Measurements from ENCODE around the gene PEX5L. TPM values are rescaled to one million over a fixed set of nuclear protein-coding genes. Genes with fewer than 3 reads are reported as not detected.
A peak's percentile ranks its signal among the peaks of the same experiment; 100 is the strongest.

Gene PEX5L
- total RNA-seq, 1 experiment from 2014 or later: not detected

DNA sequence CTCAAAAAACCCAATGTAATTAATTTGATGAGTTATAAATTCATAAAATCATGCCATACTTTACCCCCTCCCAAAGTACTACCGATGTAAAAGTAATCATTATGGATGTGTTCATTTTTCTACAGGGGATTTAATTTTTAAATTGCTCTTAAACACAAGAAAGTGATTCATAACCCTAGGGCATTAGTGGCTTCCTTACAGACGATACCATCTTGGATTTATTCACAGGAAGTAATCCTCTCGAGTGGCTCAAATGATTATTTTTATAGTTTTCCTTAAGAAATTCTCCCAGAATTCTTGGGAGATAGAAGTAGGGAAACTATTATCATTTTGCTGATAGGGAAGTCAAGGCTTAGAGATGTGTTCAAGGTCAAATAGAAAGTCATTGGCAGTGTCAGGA, 80.9 kb downstream of the PEX5L start:
- H3K36me3 ChIP-seq: no peaks in the 10 kb centered on the region
- no peak for DNase-seq
- no peaks in the 10 kb centered on the region for H3K4me1 ChIP-seq
- no peak overlapping the region for H3K4me3 ChIP-seq
- no peak overlapping the region for H3K27ac ChIP-seq
- no peaks in the 10 kb centered on the region for H3K27me3 ChIP-seq
- no peaks in the 10 kb centered on the region for H3K9me3 ChIP-seq (replicated peaks)

DNA sequence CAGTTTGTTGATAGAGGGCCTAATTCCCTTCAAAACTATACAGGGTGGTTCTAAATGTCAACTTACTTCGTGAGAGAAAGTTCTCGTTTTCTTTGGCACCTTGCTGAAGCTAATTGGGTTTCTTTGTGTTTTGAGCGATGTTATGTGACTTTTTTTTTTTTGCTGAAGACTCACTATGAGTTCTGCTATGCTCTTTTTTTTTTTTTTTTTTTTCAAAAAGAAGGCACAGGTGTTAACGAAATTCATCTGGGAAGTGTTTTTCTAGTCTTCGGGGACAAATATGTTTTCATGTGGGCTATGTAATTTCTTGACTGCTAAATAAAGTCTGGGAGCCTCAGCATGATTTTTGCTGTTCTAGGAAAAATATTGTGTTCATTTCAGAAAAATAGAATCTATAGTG, 81.5 kb downstream of the PEX5L start:
- Histone ChIP-seq H3K27me3 (no peaks in the 10 kb centered on the region), H3K27ac (no peak overlapping the region), H3K36me3 (no peaks in the 10 kb centered on the region), H3K9me3 (replicated peaks) (no peaks in the 10 kb centered on the region), H3K4me3 (no peak overlapping the region), H3K4me1 (no peaks in the 10 kb centered on the region)
- DNase-seq: no peak

DNA sequence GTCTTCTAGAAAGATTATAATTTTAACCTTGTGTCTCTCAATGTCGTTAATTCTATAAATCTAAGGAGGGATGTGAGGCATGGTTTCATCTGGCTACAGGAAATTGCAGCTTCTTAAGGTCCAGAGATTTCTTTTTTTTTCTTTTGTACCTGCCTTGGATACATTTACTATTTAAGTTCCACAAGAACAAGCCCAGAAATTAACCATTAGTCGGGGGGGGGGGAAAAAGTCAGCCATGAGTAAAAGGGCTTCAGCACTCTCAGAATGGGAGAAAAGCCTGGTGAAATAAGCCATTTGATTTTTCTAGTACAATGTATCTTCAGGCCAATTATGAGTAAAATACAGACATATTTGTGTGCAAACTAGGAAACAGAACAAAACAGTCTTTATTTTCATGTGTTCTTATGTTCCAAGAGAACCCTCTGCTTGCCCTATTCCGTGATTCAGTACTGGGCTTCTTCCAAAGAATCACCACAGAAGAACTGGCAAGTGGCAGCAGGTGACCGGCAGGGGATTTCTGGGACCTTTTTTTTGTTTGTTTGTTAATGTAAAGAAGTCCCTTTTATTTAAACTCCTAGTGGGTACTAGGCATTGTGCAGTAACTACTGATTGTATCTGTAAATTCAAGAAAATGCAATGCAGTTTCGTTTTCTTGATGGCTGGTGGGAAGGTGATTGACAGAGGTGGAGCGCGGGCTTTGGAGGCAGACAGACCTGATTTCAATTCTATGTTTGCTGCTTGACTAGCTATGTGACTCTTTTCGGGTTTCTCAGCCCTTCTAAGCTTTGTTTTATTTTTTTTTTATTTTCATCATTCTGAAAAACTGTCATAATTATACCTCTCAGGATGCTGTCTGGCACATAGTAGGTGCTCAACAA, 82.5 kb downstream of the PEX5L start:
- Histone ChIP-seq H3K4me1 (no peaks in the 10 kb centered on the region), H3K4me3 (no peak overlapping the region)
- no peak for DNase-seq

DNA sequence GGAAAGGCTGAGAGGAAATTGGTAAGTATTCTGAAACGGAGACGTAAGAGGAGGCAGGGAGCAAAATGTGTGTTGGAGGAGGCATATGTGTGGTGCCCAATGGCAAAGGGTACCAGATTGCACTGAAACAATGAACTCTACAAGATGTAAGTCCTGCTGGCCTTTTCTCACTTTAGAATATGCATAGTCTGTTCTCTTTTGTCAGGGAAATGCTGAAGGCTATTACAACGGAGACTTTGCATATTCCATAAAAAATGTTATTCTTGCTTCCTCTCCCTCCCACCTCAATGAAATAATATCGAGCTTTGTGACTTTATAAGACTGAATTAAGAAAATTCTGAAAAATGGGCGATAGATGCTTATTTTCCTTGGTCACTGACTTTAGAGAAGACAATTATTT, 85.9 kb downstream of the PEX5L start:
- Histone ChIP-seq H3K4me1 (no peaks in the 10 kb centered on the region), H3K4me3 (no peak overlapping the region), H3K9me3 (replicated peaks) (no peaks in the 10 kb centered on the region), H3K36me3 (no peaks in the 10 kb centered on the region), H3K27me3 (no peaks in the 10 kb centered on the region), H3K27ac (no peak overlapping the region)
- no peak for DNase-seq

More for the DNA sequence above, 82.5 kb downstream of the PEX5L start:
- Histone ChIP-seq H3K9me3 (replicated peaks) (no peaks in the 10 kb centered on the region), H3K36me3 (no peaks in the 10 kb centered on the region), H3K27me3 (no peaks in the 10 kb centered on the region), H3K27ac (no peak overlapping the region)

DNA sequence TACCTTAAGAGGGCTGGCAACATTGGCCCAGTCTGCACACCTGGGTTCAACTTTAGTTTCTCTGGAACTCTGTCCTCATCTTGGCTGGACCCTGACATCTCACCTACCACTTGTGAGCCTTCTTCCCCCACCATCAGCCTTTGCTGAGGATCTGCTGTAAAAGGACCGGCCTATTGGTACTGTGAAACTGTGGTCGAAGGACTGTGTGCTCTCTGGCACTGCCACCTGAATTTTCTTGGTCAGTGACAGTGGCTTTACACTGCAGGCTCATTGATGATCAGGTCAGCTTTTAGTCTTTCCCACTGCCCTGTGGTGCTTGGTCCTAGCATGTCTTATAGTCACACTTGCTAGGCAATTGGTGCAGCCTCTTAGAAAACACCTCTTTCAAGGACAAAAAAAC, 86.9 kb downstream of the PEX5L start:
- no peak for DNase-seq
- no peak overlapping the region for H3K4me3 ChIP-seq
- no peaks in the 10 kb centered on the region for H3K4me1 ChIP-seq
- no peaks in the 10 kb centered on the region for H3K36me3 ChIP-seq
- no peaks in the 10 kb centered on the region for H3K27me3 ChIP-seq
- no peak overlapping the region for H3K27ac ChIP-seq
- H3K9me3 ChIP-seq (replicated peaks): no peaks in the 10 kb centered on the region

DNA sequence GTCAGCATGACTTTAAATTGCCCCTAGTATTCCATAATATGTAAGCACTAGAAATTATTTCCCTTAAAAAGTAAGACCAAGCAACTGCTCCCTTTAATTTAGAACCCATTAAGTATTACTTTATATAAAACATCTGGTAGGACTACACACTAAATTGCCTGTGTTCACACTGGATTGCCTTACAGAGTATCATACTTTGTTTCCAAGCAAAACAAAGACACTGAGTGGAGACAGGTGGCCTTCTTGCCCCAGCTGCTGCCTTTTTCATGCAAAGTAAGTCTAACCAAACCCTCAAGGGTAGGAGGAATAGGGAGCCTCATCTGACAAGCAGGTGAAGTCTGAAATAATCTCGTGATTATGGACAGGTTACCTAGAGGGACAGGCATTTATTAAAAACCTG, 87.3 kb downstream of the PEX5L start:
- Histone ChIP-seq H3K36me3 (no peaks in the 10 kb centered on the region), H3K4me1 (no peaks in the 10 kb centered on the region), H3K27ac (no peak overlapping the region), H3K4me3 (no peak overlapping the region), H3K27me3 (no peaks in the 10 kb centered on the region), H3K9me3 (replicated peaks) (no peaks in the 10 kb centered on the region)
- no peak for DNase-seq

DNA sequence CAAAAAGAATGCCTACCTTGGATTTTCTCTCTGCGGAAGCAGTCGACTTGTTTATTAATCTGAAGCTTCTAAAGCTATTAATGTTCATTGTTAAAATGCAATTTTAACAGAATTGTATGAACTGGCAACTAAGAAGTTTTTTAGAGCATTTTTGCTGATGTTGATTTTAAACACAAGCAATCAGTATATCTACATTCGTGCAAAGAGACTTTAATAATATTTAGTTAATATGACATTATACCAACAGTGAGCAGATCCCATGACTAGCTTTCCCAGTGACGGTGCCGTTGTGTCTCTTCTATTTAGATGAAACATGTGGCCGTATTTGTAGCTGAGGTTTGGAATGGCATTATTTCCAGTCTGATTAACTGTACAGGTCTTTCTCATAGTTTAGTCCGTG, 88.0 kb downstream of the PEX5L start:
- Histone ChIP-seq H3K27ac (no peak overlapping the region), H3K4me3 (no peak overlapping the region), H3K4me1 (no peaks in the 10 kb centered on the region), H3K9me3 (replicated peaks) (no peaks in the 10 kb centered on the region), H3K36me3 (no peaks in the 10 kb centered on the region), H3K27me3 (no peaks in the 10 kb centered on the region)
- no peak for DNase-seq

DNA sequence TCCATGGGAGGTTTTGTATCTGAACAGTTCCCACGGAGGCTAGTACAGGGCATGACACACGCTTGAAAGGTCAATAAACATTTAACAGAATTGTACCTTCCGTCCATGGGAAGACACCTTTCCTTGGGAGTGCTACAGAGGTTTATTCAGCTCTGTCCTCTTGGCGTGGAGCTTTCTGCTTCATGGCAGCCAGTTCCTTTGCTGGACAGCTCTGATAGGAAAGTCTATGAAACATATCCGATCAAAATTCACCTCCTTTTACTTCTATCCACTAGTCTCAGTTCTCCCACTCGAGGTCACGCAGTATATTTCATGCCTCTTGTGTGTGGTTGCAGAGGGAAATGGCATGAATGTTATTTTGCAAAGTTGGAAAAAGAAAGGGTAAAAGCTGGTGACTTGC, 91.2 kb downstream of the PEX5L start:
- no peak for DNase-seq
- Histone ChIP-seq H3K36me3 (no peaks in the 10 kb centered on the region), H3K9me3 (replicated peaks) (no peaks in the 10 kb centered on the region), H3K27ac (no peak overlapping the region), H3K27me3 (no peaks in the 10 kb centered on the region), H3K4me3 (no peak overlapping the region), H3K4me1 (no peaks in the 10 kb centered on the region)

DNA sequence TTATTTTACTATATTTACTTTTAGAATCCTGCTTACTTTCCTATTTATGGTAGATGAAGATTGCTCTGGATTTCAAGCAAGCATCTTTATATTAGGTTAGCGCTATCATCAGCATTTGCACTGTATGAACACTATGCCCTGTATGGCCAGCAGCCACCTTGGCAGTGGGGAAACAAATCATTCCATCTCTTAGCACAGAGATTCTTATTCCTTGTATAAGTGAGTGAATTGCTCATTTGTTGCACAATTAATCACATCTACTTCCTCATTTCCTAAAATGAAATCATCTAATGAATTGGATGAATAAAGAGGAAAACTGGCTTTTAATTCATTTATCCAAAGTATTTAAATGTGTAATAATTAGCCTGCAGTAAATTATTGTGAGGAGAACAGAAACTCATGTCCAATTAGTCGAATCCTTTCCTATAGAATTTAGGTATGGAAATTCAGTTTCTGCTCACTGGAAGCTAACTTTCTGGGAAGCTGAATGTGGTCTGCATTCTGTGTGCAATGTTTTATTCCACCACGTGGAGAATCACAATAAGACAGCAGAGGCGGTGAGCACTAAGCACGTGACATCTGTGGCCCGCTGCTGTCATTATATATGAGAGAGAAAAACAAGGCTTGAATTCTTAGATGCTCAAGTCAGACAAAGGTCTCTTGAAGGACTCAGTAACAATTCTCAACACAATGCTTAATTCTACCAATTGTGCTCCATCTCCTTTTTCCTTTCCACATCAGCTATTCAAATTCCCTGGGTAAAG, 93.4 kb downstream of the PEX5L start:
- DNase-seq: no peak
- H3K9me3 ChIP-seq (replicated peaks): no peaks in the 10 kb centered on the region
- H3K4me3 ChIP-seq: no peak overlapping the region
- no peaks in the 10 kb centered on the region for H3K4me1 ChIP-seq
- H3K27ac ChIP-seq: no peak overlapping the region
- H3K36me3 ChIP-seq: no peaks in the 10 kb centered on the region
- H3K27me3 ChIP-seq: no peaks in the 10 kb centered on the region

DNA sequence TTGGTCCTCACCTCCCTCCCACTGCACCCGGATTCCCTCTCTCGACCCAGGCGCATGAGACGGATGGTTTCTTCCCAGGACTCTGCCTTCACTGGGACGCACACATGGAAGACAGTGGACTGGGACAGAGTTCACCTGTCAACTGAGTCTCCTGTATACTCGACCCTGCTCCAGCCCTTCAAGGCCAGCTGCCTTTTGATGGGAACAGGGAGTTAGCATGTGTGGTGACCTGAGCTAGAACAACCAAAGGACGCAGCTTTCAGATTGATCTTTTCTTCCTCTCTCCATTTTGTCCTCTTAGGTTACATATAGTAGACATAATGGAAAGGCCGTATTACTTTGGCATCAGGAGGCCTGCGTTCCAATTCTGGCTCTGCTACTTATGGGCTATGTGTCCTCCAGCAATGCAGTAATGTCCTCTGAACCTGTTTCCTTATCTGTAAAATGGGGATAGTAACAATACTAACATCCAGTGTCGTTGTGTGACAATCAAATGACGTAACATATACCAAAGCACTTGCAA, 94.1 kb downstream of the PEX5L start:
- no peak overlapping the region for H3K4me3 ChIP-seq
- no peaks in the 10 kb centered on the region for H3K27me3 ChIP-seq
- H3K36me3 ChIP-seq: no peaks in the 10 kb centered on the region
- H3K27ac ChIP-seq: no peak overlapping the region
- no peaks in the 10 kb centered on the region for H3K4me1 ChIP-seq
- no peaks in the 10 kb centered on the region for H3K9me3 ChIP-seq (replicated peaks)
- DNase-seq: no peak

DNA sequence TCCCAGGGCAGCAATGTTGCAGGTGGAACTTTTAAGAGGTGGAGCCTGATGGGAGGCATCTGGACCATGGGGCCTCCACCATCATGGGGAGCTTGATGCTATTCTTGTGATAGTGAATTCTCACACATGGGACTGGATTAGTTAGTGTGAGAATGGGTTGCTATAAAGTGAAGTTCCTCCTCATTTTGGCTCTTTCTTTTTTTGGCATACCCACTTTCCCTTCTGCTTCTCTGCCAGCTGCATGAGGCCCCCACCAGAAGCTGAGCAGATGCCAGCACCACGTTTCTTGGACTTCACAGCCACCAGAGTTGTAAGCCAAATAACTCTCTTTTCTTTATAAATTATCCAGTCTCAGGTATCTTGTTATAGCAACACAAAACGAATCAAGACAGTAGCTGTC, 101.0 kb downstream of the PEX5L start:
- no peak for DNase-seq
- Histone ChIP-seq H3K36me3 (no peaks in the 10 kb centered on the region), H3K4me3 (no peak overlapping the region), H3K27ac (no peak overlapping the region), H3K4me1 (no peaks in the 10 kb centered on the region), H3K9me3 (replicated peaks) (no peaks in the 10 kb centered on the region), H3K27me3 (no peaks in the 10 kb centered on the region)

DNA sequence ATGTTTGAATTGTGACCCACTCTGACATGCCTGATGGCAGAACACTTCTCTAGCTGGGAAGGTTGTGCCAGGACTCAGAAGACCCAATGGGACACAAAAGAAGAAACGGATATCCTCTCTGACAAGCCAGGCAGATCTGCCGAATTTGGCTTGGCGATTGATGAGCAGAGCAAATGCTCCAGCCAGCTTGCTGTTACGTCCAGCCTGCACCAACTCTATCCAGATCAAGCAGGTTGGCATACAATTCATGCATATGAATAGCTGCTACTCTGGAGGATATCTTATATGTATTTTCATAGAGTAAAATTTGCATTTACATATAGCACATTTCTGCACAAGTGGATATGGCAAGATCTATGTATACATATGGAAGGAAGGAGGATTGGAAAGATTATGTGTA, 102.8 kb downstream of the PEX5L start:
- DNase-seq: no peak
- H3K4me1 ChIP-seq: no peaks in the 10 kb centered on the region

DNA sequence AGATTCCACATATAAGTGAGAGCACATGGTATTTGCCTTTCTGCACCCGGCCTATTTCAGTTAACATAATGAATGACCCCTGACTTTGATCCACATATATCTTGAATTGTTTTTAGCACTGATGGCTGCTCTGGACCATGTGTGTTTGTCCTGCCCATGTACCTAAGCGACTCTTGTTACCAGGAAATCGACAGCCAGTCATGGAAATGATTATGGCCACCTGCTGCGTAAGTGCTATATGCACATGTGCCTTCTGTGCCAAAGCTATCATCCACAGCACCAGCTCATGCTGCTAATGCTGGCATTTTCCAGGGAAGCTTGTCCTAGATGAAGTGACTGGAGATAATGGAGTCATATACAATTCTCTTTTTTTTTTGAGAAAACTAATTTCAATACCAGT, 103.7 kb downstream of the PEX5L start:
- Histone ChIP-seq H3K9me3 (replicated peaks) (no peaks in the 10 kb centered on the region), H3K36me3 (no peaks in the 10 kb centered on the region), H3K4me3 (no peak overlapping the region), H3K4me1 (no peaks in the 10 kb centered on the region), H3K27me3 (no peaks in the 10 kb centered on the region; the same call in 1 of the 2 replicates), H3K27ac (no peak overlapping the region)
- DNase-seq: no peak

More for the DNA sequence above, 102.8 kb downstream of the PEX5L start:
- Histone ChIP-seq H3K9me3 (replicated peaks) (no peaks in the 10 kb centered on the region), H3K27ac (no peak overlapping the region), H3K4me3 (no peak overlapping the region), H3K27me3 (no peaks in the 10 kb centered on the region; the same call in 1 of the 2 replicates), H3K36me3 (no peaks in the 10 kb centered on the region)

DNA sequence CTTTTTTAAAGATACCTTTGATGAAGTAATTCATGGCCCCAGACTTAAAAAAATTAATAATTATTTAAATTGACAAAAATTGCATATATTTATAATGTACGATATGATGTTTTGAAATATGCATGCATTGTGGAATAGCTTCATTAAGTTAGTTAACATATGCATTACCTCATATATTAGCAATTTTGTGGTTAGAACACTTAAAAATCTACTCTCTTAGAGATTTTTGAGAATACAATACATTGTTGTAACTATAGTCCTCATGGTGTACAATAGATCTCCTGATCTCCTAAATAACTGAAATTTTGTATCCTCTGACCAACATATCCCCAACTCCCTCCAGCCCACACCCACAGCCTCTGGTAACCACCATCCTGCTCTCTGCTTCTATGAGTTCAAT, 104.1 kb downstream of the PEX5L start:
- DNase-seq: no peak
- H3K9me3 ChIP-seq (replicated peaks): no peaks in the 10 kb centered on the region
- no peak overlapping the region for H3K27ac ChIP-seq
- H3K4me3 ChIP-seq: no peak overlapping the region
- no peaks in the 10 kb centered on the region for H3K36me3 ChIP-seq
- H3K4me1 ChIP-seq: no peaks in the 10 kb centered on the region
- H3K27me3 ChIP-seq: no peaks in the 10 kb centered on the region; the same call in 1 of the 2 replicates

DNA sequence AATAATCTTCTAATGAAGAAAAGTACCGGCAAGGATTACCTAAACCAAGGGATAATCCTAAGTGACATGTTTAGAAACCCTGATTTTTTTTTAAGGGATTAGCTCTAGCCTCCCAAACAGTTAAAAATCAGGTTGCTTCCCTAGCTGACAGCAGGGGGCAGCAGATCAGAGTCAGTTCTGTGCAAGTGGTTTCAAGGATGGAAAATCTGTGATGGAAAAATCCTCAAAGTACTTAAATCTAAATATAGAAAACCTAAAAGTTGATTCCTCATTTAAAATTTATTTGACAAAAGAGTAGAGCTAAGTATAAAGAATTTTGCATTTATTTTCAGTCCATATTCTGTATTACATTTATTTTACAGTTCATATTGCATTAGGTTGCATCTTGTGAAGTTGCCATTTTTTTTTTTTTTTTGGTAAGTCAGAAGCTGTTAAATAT, 107.6 kb downstream of the PEX5L start:
- no peak overlapping the region for H3K4me3 ChIP-seq
- peak; percentile 19 to 68 for DNase-seq

More for the DNA sequence above, 107.6 kb downstream of the PEX5L start:
- no peaks in the 10 kb centered on the region for H3K9me3 ChIP-seq (replicated peaks)
- no peaks in the 10 kb centered on the region; the same call in 1 of the 2 replicates for H3K27me3 ChIP-seq
- no peak overlapping the region for H3K27ac ChIP-seq
- no peaks in the 10 kb centered on the region for H3K36me3 ChIP-seq
- H3K4me1 ChIP-seq: no peaks in the 10 kb centered on the region
